GM12878 (cell line): ENCODE data around the gene GSPT1.

Experiments
- EP300 ChIP-seq, 2 experiments: fragments of 150-350 bp in 1 of 2; IDR thresholded peaks; 2 replicates each; pipeline ENCODE4 v1.6.1; 2011 to 2012; ENCODE audit warnings: low read depth in 2 of 2, low read length in 2 of 2, borderline replicate concordance in 1 of 2, improper control_type of control experiment in 1 of 2, inconsistent platforms in 1 of 2; ENCODE audit not compliant: control insufficient read depth in 1 of 2
- HDAC2 ChIP-seq: fragments of 200-600 bp; sonication (generic); IDR thresholded peaks from 2 replicates; pipeline ENCODE4 v1.6.1; 2017
- POLR2A ChIP-seq: IDR thresholded peaks from 2 replicates; pipeline ENCODE4 v1.6.1; 2011; ENCODE audit warnings: low read depth, mild to moderate bottlenecking, low read length
- RAD51 ChIP-seq: fragments of 450-650 bp; IDR thresholded peaks from 2 replicates; pipeline ENCODE4 v1.6.1; 2016; ENCODE audit warnings: moderate library complexity, mild to moderate bottlenecking, inconsistent platforms
- SREBF2 ChIP-seq: IDR thresholded peaks from 2 replicates; pipeline ENCODE4 v1.6.1; 2012; ENCODE audit warnings: mild to moderate bottlenecking, low read length
- STAT3 ChIP-seq: IDR thresholded peaks from 2 replicates; pipeline ENCODE4 v1.6.1; 2011; ENCODE audit warnings: low read depth, low read length, improper control_type of control experiment
- TF ChIP-seq, protein P1 (sequence below): IDR thresholded peaks from 2 replicates; pipeline ENCODE4 v1.6.1; 2012; ENCODE audit warnings: low read depth, low read length, improper control_type of control experiment
- TF ChIP-seq, protein P2 (sequence below), 3 experiments: IDR thresholded peaks in 2 of 3; conservative IDR thresholded peaks in 1 of 3; 2 replicates each; pipeline ENCODE4 v1.5.1; 2011; ENCODE audit warnings: low read depth in 3 of 3, low read length in 3 of 3, mild to moderate bottlenecking in 3 of 3, control low read depth in 2 of 3, moderate library complexity in 2 of 3, inconsistent platforms in 1 of 3, mixed read lengths in 1 of 3; ENCODE audit not compliant: control insufficient read depth in 2 of 3, insufficient read depth in 1 of 3; ENCODE audit errors: extremely low read depth in 1 of 3
- TF ChIP-seq, protein P3 (sequence below): fragments of 450-650 bp; IDR thresholded peaks from 2 replicates; pipeline ENCODE4 v1.6.1; 2017; ENCODE audit warnings: mild to moderate bottlenecking, moderate library complexity
- TF ChIP-seq, protein P4 (sequence below): IDR thresholded peaks from 2 replicates; pipeline ENCODE4 v1.6.1; 2012; ENCODE audit warnings: low read depth, low read length, improper control_type of control experiment
- TF ChIP-seq, protein P5 (sequence below): IDR thresholded peaks from 2 replicates; pipeline ENCODE4 v1.6.1; 2012; ENCODE audit warnings: low read depth, low read length, improper control_type of control experiment
- TF ChIP-seq, protein P6 (sequence below): fragments of 450-650 bp; IDR thresholded peaks from 2 replicates; pipeline ENCODE4 v1.6.1; 2016; ENCODE audit warnings: mild to moderate bottlenecking
- TF ChIP-seq, protein P7 (sequence below): fragments of 450-650 bp; IDR thresholded peaks from 2 replicates; pipeline ENCODE4 v1.6.1; 2018; ENCODE audit warnings: borderline replicate concordance, mild to moderate bottlenecking; ENCODE audit not compliant: partially characterized antibody

DNA sequence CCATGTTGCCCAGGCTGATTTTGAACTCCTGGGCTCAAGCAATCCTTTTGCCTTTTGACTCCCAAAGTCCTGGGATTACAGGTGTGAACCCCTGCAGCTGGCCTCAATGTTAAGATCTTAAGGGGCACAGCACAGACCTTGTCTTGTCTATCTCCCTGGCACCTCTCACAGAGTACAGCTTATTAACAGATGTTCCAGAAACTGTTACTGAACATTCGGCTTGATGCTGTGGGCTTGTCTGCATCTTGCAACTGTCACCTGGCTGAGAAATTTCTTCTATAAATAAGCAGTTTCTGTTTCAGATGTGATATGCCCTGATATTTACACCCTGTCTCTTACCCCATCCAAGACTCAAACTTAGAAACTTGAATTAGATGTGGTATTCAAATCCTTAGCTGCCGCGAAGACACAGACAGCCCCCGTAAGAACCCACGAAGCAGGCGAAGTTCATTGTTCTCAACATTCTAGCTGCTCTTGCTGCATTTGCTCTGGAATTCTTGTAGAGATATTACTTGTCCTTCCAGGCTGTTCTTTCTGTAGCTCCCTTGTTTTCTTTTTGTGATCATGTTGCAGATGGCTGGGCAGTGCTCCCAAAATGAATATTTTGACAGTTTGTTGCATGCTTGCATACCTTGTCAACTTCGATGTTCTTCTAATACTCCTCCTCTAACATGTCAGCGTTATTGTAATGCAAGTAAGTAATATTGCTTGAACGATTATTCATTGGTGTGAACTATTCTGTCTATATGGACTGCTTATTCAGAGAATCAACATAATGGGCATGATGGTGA lies 49.2 kb upstream of the GSPT1 start, which contains the start of gene TNFRSF17:
- peak; percentile 86 to 95 for TF ChIP-seq EP300 (IDR thresholded peaks at IDR 0.05; ENCODE audit: borderline replicate concordance in 1 of 2, control insufficient read depth in 1 of 2, low read depth in 2 of 2, low read length in 2 of 2)
- TF ChIP-seq, protein P1, sequence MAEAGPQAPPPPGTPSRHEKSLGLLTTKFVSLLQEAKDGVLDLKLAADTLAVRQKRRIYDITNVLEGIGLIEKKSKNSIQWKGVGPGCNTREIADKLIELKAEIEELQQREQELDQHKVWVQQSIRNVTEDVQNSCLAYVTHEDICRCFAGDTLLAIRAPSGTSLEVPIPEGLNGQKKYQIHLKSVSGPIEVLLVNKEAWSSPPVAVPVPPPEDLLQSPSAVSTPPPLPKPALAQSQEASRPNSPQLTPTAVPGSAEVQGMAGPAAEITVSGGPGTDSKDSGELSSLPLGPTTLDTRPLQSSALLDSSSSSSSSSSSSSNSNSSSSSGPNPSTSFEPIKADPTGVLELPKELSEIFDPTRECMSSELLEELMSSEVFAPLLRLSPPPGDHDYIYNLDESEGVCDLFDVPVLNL: no peak
- TF ChIP-seq, protein P2, sequence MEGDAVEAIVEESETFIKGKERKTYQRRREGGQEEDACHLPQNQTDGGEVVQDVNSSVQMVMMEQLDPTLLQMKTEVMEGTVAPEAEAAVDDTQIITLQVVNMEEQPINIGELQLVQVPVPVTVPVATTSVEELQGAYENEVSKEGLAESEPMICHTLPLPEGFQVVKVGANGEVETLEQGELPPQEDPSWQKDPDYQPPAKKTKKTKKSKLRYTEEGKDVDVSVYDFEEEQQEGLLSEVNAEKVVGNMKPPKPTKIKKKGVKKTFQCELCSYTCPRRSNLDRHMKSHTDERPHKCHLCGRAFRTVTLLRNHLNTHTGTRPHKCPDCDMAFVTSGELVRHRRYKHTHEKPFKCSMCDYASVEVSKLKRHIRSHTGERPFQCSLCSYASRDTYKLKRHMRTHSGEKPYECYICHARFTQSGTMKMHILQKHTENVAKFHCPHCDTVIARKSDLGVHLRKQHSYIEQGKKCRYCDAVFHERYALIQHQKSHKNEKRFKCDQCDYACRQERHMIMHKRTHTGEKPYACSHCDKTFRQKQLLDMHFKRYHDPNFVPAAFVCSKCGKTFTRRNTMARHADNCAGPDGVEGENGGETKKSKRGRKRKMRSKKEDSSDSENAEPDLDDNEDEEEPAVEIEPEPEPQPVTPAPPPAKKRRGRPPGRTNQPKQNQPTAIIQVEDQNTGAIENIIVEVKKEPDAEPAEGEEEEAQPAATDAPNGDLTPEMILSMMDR (IDR thresholded peaks at IDR 0.05 in 2 of 3, conservative IDR thresholded peaks at IDR 0.05 in 1 of 3; ENCODE audit: control insufficient read depth in 2 of 3, extremely low read depth in 1 of 3, insufficient read depth in 1 of 3, low read depth in 3 of 3, low read length in 3 of 3): no peak
- TF ChIP-seq, protein P3, sequence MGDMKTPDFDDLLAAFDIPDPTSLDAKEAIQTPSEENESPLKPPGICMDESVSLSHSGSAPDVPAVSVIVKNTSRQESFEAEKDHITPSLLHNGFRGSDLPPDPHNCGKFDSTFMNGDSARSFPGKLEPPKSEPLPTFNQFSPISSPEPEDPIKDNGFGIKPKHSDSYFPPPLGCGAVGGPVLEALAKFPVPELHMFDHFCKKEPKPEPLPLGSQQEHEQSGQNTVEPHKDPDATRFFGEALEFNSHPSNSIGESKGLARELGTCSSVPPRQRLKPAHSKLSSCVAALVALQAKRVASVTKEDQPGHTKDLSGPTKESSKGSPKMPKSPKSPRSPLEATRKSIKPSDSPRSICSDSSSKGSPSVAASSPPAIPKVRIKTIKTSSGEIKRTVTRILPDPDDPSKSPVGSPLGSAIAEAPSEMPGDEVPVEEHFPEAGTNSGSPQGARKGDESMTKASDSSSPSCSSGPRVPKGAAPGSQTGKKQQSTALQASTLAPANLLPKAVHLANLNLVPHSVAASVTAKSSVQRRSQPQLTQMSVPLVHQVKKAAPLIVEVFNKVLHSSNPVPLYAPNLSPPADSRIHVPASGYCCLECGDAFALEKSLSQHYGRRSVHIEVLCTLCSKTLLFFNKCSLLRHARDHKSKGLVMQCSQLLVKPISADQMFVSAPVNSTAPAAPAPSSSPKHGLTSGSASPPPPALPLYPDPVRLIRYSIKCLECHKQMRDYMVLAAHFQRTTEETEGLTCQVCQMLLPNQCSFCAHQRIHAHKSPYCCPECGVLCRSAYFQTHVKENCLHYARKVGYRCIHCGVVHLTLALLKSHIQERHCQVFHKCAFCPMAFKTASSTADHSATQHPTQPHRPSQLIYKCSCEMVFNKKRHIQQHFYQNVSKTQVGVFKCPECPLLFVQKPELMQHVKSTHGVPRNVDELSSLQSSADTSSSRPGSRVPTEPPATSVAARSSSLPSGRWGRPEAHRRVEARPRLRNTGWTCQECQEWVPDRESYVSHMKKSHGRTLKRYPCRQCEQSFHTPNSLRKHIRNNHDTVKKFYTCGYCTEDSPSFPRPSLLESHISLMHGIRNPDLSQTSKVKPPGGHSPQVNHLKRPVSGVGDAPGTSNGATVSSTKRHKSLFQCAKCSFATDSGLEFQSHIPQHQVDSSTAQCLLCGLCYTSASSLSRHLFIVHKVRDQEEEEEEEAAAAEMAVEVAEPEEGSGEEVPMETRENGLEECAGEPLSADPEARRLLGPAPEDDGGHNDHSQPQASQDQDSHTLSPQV: no peak
- peak; percentile 60 for TF ChIP-seq POLR2A
- TF ChIP-seq, protein P4, sequence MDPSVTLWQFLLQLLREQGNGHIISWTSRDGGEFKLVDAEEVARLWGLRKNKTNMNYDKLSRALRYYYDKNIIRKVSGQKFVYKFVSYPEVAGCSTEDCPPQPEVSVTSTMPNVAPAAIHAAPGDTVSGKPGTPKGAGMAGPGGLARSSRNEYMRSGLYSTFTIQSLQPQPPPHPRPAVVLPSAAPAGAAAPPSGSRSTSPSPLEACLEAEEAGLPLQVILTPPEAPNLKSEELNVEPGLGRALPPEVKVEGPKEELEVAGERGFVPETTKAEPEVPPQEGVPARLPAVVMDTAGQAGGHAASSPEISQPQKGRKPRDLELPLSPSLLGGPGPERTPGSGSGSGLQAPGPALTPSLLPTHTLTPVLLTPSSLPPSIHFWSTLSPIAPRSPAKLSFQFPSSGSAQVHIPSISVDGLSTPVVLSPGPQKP: no peak
- TF ChIP-seq, protein P5, sequence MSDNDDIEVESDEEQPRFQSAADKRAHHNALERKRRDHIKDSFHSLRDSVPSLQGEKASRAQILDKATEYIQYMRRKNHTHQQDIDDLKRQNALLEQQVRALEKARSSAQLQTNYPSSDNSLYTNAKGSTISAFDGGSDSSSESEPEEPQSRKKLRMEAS: no peak; the same call in 1 of the 2 replicates
- TF ChIP-seq, protein P6, sequence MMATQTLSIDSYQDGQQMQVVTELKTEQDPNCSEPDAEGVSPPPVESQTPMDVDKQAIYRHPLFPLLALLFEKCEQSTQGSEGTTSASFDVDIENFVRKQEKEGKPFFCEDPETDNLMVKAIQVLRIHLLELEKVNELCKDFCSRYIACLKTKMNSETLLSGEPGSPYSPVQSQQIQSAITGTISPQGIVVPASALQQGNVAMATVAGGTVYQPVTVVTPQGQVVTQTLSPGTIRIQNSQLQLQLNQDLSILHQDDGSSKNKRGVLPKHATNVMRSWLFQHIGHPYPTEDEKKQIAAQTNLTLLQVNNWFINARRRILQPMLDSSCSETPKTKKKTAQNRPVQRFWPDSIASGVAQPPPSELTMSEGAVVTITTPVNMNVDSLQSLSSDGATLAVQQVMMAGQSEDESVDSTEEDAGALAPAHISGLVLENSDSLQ: peak; percentile 83
- TF ChIP-seq RAD51: peak; percentile 50; the same call in 1 of the 2 replicates
- TF ChIP-seq STAT3: no peak
- TF ChIP-seq, protein P7, sequence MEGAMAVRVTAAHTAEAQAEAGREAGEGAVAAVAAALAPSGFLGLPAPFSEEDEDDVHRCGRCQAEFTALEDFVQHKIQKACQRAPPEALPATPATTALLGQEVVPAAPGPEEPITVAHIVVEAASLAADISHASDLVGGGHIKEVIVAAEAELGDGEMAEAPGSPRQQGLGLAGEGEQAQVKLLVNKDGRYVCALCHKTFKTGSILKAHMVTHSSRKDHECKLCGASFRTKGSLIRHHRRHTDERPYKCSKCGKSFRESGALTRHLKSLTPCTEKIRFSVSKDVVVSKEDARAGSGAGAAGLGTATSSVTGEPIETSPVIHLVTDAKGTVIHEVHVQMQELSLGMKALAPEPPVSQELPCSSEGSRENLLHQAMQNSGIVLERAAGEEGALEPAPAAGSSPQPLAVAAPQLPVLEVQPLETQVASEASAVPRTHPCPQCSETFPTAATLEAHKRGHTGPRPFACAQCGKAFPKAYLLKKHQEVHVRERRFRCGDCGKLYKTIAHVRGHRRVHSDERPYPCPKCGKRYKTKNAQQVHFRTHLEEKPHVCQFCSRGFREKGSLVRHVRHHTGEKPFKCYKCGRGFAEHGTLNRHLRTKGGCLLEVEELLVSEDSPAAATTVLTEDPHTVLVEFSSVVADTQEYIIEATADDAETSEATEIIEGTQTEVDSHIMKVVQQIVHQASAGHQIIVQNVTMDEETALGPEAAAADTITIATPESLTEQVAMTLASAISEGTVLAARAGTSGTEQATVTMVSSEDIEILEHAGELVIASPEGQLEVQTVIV: no peak
- TF ChIP-seq SREBF2: no peak
- TF ChIP-seq HDAC2: no peak
